AG10803 (cell line): ENCODE data around the gene EIF5.
"Not testable (repeated sequence)": the region's sequence is repeated elsewhere in the genome, so short reads cannot be mapped to it uniquely, and the experiment has no call there.

ENCODE experiments used
- DNase-seq: peaks from one replicate; pipeline ENCODE4 v3.0.0; 2010; ENCODE audit warnings: low read depth
- H3K4me3 ChIP-seq: 2 replicates; pipeline ENCODE4 v1.5.1; 2011; ENCODE audit warnings: mild to moderate bottlenecking, low read length, control low read depth
- TF ChIP-seq, protein P1 (sequence below): conservative IDR thresholded peaks from 2 replicates; pipeline ENCODE4 v1.5.1; 2011; ENCODE audit warnings: mild to moderate bottlenecking, low read length, control low read depth, inconsistent platforms

EIF5 gene

GRCh38 chr14:103347091-103347815 lies 13.2 kb downstream of the EIF5 start:
- H3K4me3 ChIP-seq: no peak overlapping the region
- TF ChIP-seq, protein P1, sequence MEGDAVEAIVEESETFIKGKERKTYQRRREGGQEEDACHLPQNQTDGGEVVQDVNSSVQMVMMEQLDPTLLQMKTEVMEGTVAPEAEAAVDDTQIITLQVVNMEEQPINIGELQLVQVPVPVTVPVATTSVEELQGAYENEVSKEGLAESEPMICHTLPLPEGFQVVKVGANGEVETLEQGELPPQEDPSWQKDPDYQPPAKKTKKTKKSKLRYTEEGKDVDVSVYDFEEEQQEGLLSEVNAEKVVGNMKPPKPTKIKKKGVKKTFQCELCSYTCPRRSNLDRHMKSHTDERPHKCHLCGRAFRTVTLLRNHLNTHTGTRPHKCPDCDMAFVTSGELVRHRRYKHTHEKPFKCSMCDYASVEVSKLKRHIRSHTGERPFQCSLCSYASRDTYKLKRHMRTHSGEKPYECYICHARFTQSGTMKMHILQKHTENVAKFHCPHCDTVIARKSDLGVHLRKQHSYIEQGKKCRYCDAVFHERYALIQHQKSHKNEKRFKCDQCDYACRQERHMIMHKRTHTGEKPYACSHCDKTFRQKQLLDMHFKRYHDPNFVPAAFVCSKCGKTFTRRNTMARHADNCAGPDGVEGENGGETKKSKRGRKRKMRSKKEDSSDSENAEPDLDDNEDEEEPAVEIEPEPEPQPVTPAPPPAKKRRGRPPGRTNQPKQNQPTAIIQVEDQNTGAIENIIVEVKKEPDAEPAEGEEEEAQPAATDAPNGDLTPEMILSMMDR: no peak
- DNase-seq: no peak

GRCh38 chr14:103348154-103348553 lies 14.1 kb downstream of the EIF5 start:
- TF ChIP-seq, protein P1: no peak
- no peak overlapping the region for H3K4me3 ChIP-seq
- no peak for DNase-seq

DNA sequence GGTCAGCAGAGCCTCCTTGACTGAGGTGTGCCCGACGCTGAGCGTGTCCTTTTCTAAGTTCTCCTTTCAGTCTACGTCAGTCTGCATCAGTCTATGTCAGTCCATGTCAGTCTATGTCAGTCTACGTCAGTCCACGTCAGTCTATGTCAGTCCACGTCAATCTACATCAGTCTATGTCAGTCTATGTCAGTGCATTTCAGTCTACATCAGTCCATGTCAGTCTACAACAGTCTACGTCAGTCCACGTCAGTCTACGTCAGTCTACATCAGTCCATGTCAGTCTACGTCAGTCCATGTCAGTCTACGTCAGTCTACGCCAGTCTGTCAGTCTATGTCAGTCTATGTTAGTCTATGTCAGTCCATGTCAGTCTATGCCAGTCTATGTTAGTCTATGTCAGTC lies 15.9 kb downstream of the EIF5 start:
- H3K4me3 ChIP-seq: no peak overlapping the region
- TF ChIP-seq, protein P1: no peak
- no peak for DNase-seq

DNA sequence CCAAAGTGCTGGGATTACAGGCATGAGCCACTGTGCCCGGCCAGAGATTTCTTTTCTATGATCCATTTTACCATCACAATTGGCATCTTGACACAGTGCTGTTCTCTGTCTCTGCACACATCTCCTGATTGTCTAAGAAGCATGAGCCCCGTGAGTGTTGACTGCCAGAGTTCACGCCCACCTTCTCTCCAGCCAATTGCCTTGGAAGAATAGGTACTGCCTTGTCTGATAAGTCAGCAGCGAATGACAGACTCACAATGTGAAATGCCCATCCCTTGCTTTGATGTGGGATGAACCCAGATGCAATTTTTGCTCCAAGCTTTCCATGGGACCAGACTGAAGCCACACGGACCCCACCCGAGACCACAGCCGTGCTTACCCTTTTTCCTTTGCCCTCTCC lies 19.3 kb downstream of the EIF5 start:
- TF ChIP-seq, protein P1: no peak
- H3K4me3 ChIP-seq: no peak overlapping the region
- DNase-seq: no peak

GRCh38 chr14:103354141-103354540 lies 20.1 kb downstream of the EIF5 start:
- DNase-seq: no peak
- TF ChIP-seq, protein P1: no peak
- no peak overlapping the region for H3K4me3 ChIP-seq

DNA sequence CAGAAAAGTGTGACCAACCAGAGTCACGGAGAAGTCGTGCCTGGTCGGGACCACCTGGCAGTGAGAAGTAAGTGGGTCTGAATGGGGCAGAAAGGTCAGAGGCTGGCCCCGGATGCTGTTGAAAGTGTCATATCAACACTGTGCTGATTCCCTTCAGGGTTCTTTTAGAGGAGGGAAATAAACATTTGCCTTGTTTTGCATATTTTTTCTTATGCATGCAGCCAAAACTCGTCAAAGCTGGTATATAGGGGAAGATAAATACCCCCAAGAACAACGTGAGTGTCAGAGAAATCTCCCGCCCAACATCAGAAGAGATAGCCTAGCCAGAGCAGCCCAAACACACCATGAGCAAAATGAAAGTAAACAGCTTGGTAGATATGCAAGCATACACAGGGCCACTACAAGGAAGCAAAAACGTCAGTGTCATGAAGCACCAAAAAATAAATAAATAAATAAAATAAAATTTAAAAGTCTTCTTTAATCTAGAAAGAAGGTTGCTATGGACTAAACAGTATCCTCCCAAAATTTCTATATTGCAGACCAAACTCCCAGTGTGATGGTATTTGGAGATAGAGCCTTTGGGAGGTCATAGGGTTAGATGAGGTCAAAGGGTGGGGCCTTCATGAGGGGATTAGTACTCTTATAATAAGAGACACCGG lies 22.1 kb downstream of the EIF5 start:
- TF ChIP-seq, protein P1: no peak
- no peak overlapping the region for H3K4me3 ChIP-seq
- DNase-seq: no peak

GRCh38 chr14:103357552-103357951 lies 23.5 kb downstream of the EIF5 start:
- not testable (repeated sequence) for H3K4me3 ChIP-seq, DNase-seq
